Renal cortex interstitium (tissue), 11 donors: ENCODE measurements around the gene RRN3. TPM values are rescaled to one million over a fixed set of nuclear protein-coding genes. Genes with fewer than 3 reads are reported as not detected.
"Not testable (repeated sequence)": the region's sequence is repeated elsewhere in the genome, so short reads cannot be mapped to it uniquely, and the experiment has no call there.

Experiments
- DNase-seq, 11 donors: peaks; one replicate each; pipeline ENCODE4 v3.0.0-alpha.2; 2013; ENCODE audit warnings: low read depth in 9 of 11, low spot score in 4 of 11; ENCODE audit errors: extremely low read depth in 1 of 11
- polyA plus RNA-seq, 3 donors: library from polyadenylated mRNA; unstranded; fragments of 120-200 nt; gene quantifications; one replicate each; pipeline ENCODE4 v1.2.1, GENCODE V29; 2013; ENCODE audit not compliant: insufficient read length in 3 of 3

Gene RRN3
- polyA plus RNA-seq, 3 donors, result 37.8 to 44.5 (median 41.1) TPM

GRCh38 chr16:15057681-15058417 is 36.2 kb downstream of the RRN3 start:
- DNase-seq, result no peak

- DNase-seq, result peak in 3 of 11 donors; percentile 8 to 43 (median 28)
These were observed 38.7 kb downstream of the RRN3 start for GRCh38 chr16:15055141-15056053.

DNA sequence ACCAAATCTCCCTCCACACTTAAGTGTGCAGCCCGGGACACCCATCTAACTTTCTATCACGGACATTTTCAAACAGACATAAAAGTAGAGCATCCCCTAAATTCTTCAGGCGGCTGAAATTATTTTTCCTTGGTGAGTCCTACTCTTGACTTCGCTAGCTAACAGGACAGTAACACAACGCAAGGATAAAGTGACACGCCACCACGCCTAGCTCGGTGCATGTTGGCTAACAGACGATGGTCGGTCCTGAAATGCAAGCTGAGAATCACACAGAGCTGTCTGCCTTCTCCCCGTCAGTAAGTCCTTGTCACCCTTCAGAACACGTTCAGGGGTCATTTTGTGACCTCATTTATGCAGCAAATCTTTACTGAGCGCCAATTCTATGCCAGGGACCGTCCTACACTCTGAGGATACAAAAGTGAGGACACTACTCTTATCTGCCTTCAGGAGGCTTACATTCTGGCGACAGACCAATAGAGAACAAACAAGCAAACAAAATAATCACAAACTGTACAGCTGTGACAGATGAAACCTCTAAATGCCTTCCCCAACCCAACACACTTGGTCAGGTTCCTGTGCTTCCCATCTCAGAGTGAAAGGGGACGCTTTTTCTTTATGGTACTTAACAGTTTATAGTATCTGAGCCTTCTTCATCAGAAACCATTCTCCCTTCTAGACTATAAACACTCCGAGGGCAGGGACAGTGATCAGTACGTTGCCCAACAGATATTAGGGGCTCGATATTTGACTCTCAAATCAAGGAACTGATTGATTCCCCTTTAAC is 39.5 kb downstream of the RRN3 start:
- no peak for DNase-seq

- DNase-seq, result no peak
These were observed 40.2 kb downstream of the RRN3 start for GRCh38 chr16:15053904-15054303.

DNA sequence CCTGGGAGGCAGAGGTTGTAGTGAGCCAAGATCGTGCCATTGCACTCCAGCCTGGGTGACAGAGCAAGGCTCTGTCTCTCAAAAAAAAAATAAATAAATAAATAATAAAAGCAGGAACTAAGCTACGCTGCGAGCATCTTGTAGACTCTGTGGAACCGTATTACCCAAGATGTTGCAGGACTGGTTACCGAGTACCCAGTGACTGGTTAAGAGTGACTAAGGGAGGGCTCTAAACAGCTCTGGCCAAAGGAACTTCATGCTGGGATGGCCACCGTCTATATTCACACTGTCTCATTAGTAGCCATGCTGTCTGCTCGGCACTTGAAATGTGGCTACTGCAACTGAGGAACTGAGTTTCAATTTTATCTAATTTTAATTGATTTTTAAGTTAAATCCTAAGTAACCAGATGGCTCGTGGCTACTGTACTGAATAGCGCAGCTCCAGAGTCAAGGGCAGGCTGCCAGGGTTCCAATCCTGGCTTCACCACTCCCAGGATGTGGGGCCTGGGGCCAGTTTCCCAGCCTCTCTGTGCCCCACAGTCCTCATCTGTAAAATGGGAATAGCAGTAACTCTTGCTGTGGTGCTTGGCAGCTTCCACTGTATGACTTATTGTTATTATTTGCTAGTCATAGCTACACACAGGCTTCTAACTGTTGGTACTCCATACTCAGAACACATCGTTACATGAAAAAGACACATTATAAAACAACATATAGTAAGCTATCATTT is 41.2 kb downstream of the RRN3 start:
- no peak for DNase-seq

GRCh38 chr16:15051387-15051951 is 42.6 kb downstream of the RRN3 start:
- DNase-seq, result no peak

DNA sequence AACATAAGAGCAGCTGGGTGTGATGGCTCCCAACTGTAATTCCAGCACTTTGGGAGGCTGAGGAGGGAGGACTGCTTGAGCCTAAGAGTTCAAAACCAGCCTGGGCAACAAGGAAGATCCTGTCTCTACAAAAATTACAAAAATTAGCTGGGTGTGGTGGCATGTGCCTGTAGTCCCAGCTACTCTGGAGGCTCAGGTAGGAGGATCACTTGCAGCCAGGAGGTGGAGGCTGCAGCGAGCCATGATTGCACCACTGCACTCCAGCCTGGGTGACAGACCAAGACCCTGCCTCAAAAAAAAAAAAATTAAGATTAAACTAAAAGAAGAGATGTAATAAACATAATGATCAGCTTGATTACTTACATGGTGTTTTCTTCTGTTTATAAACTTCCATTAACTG is 43.6 kb downstream of the RRN3 start:
- not testable (repeated sequence) for DNase-seq

GRCh38 chr16:15049581-15050180 is 44.4 kb downstream of the RRN3 start:
- DNase-seq, result no peak

DNA sequence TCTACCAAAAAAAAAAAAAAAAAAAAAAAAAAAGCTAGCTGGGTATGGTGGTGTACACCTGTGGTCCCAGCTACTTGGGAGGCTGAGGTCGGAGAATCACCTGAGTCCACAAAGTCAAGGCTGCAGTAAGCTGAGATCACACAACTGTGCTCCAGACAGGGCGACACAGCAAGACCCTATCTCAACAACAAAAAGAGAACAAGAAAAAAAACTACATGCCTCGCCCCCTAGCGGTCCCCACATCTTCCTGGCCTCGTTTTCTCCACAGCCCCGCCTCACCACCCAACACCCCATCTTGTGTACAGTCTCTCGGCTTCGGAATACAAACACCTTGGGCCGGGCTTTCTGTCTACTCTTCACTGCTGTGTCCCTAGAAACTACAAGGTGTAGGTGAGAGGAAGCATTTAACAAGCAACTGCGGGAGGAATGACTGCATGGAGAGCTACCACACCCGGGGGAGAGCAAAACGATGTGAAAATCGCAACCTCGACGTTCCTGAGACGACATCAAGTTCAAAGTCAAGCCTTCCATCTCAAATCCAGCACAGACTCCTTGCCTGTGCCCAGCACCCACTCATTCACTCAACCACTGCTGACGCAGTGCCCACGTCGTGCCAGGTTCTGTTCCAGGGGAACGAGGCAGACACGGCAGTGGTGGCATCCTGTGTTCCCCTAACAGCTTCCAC is 47.2 kb downstream of the RRN3 start:
- DNase-seq, result no peak

DNA sequence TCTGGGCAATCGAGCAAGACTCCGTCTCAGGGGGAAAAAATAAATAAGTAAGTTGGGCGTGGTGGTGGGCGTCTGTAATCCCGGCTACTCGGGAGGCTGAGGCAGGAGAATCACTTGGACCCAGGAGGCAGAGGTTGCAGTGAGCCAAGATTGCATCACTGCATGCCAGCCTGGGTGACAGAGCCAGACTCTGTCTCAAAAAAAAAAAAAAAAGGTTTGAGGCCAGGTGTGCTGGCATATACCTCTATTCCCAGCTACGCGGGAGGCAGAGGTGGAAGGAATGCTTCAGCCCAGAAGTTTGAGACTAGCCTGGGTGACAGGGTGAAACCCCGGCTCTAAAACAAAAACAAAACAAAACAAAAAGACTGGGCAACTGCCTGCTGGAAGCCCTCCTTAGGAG is 48.8 kb downstream of the RRN3 start:
- DNase-seq, result not testable (repeated sequence)

- DNase-seq, result no peak
These were observed 49.8 kb downstream of the RRN3 start for GRCh38 chr16:15044286-15044685.

GRCh38 chr16:15043344-15043743 is 50.7 kb downstream of the RRN3 start:
- DNase-seq, result no peak

GRCh38 chr16:15041271-15042004 is 52.6 kb downstream of the RRN3 start:
- no peak for DNase-seq

GRCh38 chr16:15038689-15039088 is 55.4 kb downstream of the RRN3 start:
- no peak for DNase-seq

GRCh38 chr16:15037745-15038144 is 56.3 kb downstream of the RRN3 start:
- no peak for DNase-seq

DNA sequence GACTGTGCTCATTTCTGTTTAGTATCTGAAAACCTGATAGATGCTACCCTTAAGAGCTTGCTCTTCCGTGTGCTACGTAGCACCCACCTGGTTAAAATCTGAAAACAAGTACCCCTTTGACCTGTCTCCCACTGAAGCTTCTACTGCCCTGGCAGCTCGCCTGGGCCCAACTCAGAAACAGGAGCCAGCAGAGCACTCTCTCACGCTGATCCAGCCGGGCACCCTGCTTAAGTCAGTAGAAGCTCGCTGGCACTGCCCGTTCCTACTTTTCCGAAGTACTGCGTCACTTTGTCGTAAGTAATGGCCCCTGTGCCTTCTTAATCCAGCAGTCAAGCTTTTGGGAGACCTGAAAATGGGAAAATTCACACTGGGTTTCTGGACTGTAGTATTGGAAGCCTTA is 57.1 kb downstream of the RRN3 start:
- DNase-seq, result no peak

DNA sequence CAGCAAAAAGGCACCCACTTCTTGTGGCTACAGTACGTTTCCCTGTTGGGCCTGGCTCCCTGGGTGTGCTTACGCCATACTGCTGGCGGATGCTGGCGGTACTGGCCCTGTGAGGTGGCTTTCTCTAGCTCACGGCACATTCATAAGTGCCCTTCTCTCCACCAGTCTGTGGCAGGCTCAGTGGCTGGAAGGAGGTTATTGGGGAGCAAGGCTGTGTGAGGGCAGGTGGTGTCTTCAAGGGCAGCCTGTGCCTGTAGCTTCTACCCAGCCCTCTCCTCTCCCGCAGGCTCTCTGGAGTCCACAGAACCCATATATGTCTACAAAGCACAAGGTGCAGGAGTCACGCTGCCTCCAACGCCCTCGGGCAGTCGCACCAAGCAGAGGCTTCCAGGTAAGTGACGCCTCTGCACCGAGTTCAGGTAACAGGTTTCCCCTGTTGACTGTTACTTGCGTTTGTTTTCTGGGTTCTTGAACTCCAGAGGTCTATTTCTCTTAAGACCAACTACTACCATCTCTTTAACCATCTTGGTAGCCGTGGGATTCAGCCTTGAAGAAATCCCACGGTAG is 58.8 kb downstream of the RRN3 start:
- DNase-seq, result no peak
